Measurements from ENCODE around the gene RANBP3.

DNA sequence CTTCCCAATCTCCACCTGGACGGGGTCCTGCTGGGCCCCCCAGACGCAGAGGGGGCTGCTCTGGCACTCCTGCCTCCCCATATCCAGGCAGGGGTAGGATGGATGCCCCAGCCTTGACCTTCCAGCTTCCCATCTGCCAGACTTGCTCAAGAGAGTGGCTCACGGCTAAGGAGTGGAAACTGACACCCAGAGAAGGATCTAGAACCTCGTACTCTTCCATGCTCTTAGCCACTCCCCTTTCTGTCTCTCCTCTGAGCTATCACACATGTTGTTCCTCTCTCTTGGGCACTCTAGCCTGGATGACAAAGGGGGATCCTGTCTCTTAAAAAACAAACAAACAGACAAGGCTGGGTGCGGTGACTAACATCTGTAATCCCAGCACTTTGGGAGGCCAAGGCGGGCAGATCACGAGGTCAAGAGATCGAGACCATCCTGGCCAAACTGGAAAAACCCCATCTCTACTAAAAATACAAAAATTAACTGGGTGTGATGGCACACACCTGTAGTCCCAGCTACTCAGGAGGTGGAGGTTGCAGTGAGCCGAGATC lies 95.4 kb downstream of the RANBP3 start:
- TF ChIP-seq, protein P1, sequence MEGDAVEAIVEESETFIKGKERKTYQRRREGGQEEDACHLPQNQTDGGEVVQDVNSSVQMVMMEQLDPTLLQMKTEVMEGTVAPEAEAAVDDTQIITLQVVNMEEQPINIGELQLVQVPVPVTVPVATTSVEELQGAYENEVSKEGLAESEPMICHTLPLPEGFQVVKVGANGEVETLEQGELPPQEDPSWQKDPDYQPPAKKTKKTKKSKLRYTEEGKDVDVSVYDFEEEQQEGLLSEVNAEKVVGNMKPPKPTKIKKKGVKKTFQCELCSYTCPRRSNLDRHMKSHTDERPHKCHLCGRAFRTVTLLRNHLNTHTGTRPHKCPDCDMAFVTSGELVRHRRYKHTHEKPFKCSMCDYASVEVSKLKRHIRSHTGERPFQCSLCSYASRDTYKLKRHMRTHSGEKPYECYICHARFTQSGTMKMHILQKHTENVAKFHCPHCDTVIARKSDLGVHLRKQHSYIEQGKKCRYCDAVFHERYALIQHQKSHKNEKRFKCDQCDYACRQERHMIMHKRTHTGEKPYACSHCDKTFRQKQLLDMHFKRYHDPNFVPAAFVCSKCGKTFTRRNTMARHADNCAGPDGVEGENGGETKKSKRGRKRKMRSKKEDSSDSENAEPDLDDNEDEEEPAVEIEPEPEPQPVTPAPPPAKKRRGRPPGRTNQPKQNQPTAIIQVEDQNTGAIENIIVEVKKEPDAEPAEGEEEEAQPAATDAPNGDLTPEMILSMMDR (IDR thresholded peaks at IDR 0.05), result no peak
- TF ChIP-seq POLR2AphosphoS5 (IDR thresholded peaks at IDR 0.05) (no peak), POLR2A (IDR thresholded peaks at IDR 0.05) (no peak), EP300 (IDR thresholded peaks at IDR 0.05) (no peak)
